NB4 (cell line): ENCODE data around the gene TMEM242.

Experiments used
- MYC ChIP-seq: IDR thresholded peaks from 2 replicates; pipeline ENCODE4 v1.6.1; 2011; ENCODE audit warnings: low read depth, low read length
- POLR2A ChIP-seq: IDR thresholded peaks from 2 replicates; pipeline ENCODE4 v1.6.1; 2011; ENCODE audit warnings: mild to moderate bottlenecking; ENCODE audit not compliant: insufficient read length; ENCODE audit errors: extremely low read depth
- TF ChIP-seq, protein P1 (sequence below): IDR thresholded peaks from one replicate; pipeline ENCODE4 v1.5.1; 2012; ENCODE audit warnings: low read depth, low read length
- TF ChIP-seq, protein P2 (sequence below): IDR thresholded peaks from 2 replicates; pipeline ENCODE4 v1.6.1; 2011; ENCODE audit warnings: low read depth, low read length

- TF ChIP-seq MYC, result no peak
- TF ChIP-seq, protein P1, sequence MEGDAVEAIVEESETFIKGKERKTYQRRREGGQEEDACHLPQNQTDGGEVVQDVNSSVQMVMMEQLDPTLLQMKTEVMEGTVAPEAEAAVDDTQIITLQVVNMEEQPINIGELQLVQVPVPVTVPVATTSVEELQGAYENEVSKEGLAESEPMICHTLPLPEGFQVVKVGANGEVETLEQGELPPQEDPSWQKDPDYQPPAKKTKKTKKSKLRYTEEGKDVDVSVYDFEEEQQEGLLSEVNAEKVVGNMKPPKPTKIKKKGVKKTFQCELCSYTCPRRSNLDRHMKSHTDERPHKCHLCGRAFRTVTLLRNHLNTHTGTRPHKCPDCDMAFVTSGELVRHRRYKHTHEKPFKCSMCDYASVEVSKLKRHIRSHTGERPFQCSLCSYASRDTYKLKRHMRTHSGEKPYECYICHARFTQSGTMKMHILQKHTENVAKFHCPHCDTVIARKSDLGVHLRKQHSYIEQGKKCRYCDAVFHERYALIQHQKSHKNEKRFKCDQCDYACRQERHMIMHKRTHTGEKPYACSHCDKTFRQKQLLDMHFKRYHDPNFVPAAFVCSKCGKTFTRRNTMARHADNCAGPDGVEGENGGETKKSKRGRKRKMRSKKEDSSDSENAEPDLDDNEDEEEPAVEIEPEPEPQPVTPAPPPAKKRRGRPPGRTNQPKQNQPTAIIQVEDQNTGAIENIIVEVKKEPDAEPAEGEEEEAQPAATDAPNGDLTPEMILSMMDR, result no peak
- TF ChIP-seq, protein P2, sequence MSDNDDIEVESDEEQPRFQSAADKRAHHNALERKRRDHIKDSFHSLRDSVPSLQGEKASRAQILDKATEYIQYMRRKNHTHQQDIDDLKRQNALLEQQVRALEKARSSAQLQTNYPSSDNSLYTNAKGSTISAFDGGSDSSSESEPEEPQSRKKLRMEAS, result no peak
- no peak for TF ChIP-seq POLR2A
Observed at GRCh38 chr6:157332813-157333212, 9.5 kb upstream of the TMEM242 start.
